Glutamatergic neuron (in vitro differentiated cells): ENCODE results near the gene SLBP. TPM values are rescaled to one million over a fixed set of nuclear protein-coding genes. Genes with fewer than 3 reads are reported as not detected.
"Not testable (repeated sequence)": the region's sequence is repeated elsewhere in the genome, so short reads cannot be mapped to it uniquely, and the experiment has no call there.

Experiments used
- DNase-seq: peaks from one replicate; pipeline ENCODE4 v3.0.0; 2022
- H3K27ac Mint-ChIP-seq: one replicate; pipeline ENCODE4 v1.8.0; 2020; ENCODE audit warnings: mild to moderate bottlenecking, mixed read lengths, inconsistent platforms; ENCODE audit not compliant: unreplicated experiment
- H3K27me3 Mint-ChIP-seq: one replicate; pipeline ENCODE4 v1.8.0; 2020; ENCODE audit warnings: mild to moderate bottlenecking, moderate library complexity, mixed read lengths, inconsistent platforms; ENCODE audit not compliant: unreplicated experiment
- H3K36me3 Mint-ChIP-seq: one replicate; pipeline ENCODE4 v1.8.0; 2020; ENCODE audit warnings: mild to moderate bottlenecking, mixed read lengths, inconsistent platforms; ENCODE audit not compliant: unreplicated experiment
- H3K4me1 Mint-ChIP-seq: one replicate; pipeline ENCODE4 v1.8.0; 2020; ENCODE audit warnings: mild to moderate bottlenecking, low read depth, mixed read lengths, inconsistent platforms; ENCODE audit not compliant: unreplicated experiment
- H3K4me3 Mint-ChIP-seq: one replicate; pipeline ENCODE4 v1.8.0; 2020; ENCODE audit warnings: mild to moderate bottlenecking, mixed read lengths, inconsistent platforms; ENCODE audit not compliant: unreplicated experiment
- H3K9me3 Mint-ChIP-seq: one replicate; pipeline ENCODE4 v1.8.0; 2020; ENCODE audit warnings: mild to moderate bottlenecking, moderate library complexity, mixed read lengths, inconsistent platforms; ENCODE audit not compliant: unreplicated experiment
- total RNA-seq: library from RNA; stranded (reverse); fragmentation: NEBNext Ultra II Directional; extraction: Animal tissue kit (Norgen Biotek cat#: 25700); gene quantifications from one replicate; pipeline ENCODE4 v1.2.1, GENCODE V29; 2021; ENCODE audit not compliant: unreplicated experiment
- TF ChIP-seq, protein P1 (sequence below): fragments of 200-600 bp; sonication (generic); IDR thresholded peaks from one replicate; pipeline ENCODE4 v1.5.0; 2021; ENCODE audit not compliant: partially characterized antibody, unreplicated experiment

SLBP gene
- total RNA-seq, 1 donor from 2014 or later, result 25.0 TPM

DNA sequence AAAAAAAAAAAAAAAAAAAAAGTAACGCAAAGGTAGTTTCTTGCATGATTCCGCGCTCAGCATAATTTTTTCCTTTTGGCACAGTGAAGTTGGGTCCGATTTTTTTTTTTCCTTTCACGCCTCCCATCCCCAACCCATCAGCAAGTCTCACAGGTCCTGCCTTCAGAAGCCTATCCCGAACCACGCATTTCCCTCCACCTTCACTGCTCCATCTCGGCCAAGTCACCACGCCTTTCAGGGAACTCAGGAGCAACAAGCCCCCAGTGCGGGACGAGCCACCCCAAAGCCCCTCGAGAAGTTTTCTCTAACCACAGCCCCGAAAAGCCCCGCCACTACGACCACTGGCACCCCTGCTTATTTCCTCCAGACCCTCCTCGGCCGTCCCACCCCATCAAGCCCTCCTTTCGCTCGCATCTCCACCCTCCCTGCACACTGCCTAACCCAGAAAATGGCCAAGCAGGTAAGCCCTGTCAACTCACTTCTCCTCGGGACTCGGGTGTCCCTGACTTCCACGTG lies 1.0 kb downstream of the SLBP start:
- H3K4me1 Mint-ChIP-seq, result peaks cover 13% of the 10 kb centered on the region
- TF ChIP-seq, protein P1, sequence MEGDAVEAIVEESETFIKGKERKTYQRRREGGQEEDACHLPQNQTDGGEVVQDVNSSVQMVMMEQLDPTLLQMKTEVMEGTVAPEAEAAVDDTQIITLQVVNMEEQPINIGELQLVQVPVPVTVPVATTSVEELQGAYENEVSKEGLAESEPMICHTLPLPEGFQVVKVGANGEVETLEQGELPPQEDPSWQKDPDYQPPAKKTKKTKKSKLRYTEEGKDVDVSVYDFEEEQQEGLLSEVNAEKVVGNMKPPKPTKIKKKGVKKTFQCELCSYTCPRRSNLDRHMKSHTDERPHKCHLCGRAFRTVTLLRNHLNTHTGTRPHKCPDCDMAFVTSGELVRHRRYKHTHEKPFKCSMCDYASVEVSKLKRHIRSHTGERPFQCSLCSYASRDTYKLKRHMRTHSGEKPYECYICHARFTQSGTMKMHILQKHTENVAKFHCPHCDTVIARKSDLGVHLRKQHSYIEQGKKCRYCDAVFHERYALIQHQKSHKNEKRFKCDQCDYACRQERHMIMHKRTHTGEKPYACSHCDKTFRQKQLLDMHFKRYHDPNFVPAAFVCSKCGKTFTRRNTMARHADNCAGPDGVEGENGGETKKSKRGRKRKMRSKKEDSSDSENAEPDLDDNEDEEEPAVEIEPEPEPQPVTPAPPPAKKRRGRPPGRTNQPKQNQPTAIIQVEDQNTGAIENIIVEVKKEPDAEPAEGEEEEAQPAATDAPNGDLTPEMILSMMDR, result no peak

DNA sequence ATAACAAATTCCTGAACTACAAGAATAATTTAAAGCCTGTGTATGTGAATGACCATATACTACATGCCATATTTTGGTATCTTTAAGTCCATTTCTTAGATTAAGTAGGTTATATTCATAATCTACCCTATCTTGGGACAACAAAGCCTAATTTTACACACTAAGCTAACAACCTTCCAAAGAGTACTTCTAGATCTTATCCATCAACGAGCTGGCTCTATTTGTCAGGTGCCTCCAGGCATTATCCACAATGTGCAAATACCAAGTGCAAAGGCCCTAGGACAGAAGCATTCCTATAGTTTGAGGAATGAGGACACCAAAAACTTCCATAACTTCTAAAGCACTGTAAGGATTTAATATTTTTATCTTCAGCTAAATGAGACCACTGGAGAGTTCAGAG lies 3.5 kb downstream of the SLBP start:
- Mint-ChIP-seq H3K4me3 (peak overlapping the region; percentile 20), H3K36me3 (no peaks in the 10 kb centered on the region), H3K4me1 (peaks cover 13% of the 10 kb centered on the region), H3K9me3 (peaks cover 7% of the 10 kb centered on the region), H3K27me3 (peaks cover 12% of the 10 kb centered on the region), H3K27ac (no peak overlapping the region)
- DNase-seq, result no peak
- TF ChIP-seq, protein P1, result no peak

More for the DNA sequence above, 1.0 kb downstream of the SLBP start:
- DNase-seq, result no peak
- Mint-ChIP-seq H3K36me3 (no peaks in the 10 kb centered on the region), H3K27ac (peak overlapping the region; percentile 87), H3K9me3 (peaks cover 7% of the 10 kb centered on the region), H3K27me3 (peaks cover 12% of the 10 kb centered on the region), H3K4me3 (peak overlapping the region; percentile 99)

DNA sequence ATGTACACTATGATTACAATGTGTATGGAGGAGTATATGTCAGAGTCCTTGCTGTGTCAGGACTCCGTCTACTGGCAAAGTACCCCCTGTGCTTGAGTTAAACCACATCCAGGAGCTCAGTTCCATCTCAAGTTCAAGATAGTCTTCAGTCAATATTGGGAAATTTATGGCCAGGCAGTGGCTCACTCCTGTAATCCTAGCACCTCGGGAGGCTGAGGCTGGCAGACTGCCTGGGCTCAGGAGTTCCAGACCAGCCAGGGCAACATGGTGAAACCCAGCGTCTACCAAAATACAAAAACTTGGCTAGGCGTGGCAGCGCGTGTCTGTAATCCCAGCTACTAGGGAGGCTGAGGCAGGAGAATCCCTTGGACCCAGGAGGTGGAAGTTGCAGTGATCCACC lies 5.8 kb downstream of the SLBP start:
- H3K27me3 Mint-ChIP-seq, result peaks cover 5% of the 10 kb centered on the region
- no peak overlapping the region for H3K27ac Mint-ChIP-seq
- H3K9me3 Mint-ChIP-seq, result peaks cover 6% of the 10 kb centered on the region
- TF ChIP-seq, protein P1, result no peak
- H3K4me3 Mint-ChIP-seq, result no peak overlapping the region
- no peaks in the 10 kb centered on the region for H3K36me3 Mint-ChIP-seq
- no peak for DNase-seq
- H3K4me1 Mint-ChIP-seq, result peaks cover 12% of the 10 kb centered on the region

DNA sequence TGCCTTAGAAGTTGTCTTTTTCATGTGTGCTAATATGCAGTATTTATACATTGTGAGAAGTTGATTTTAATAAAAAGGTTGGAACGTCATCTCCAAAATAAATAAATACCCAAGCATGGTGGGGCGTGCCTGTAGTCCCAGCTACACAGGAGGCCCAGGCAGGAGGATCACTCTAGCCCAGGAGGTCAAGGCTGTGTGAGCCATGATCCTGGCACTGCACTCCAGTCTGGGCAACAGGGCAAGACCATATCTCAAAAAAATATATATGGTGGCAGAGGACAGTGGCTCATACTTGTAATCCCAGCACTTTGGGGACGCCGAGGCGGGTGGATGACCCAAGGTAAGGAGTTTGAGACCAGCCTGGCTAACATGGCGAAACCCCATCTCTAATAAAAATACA lies 6.4 kb downstream of the SLBP start:
- DNase-seq, result no peak
- Mint-ChIP-seq H3K4me3 (no peak overlapping the region), H3K27ac (no peak overlapping the region), H3K27me3 (peaks cover 2% of the 10 kb centered on the region), H3K4me1 (peaks cover 7% of the 10 kb centered on the region), H3K36me3 (no peaks in the 10 kb centered on the region), H3K9me3 (peaks cover 2% of the 10 kb centered on the region)
- TF ChIP-seq, protein P1, result no peak

DNA sequence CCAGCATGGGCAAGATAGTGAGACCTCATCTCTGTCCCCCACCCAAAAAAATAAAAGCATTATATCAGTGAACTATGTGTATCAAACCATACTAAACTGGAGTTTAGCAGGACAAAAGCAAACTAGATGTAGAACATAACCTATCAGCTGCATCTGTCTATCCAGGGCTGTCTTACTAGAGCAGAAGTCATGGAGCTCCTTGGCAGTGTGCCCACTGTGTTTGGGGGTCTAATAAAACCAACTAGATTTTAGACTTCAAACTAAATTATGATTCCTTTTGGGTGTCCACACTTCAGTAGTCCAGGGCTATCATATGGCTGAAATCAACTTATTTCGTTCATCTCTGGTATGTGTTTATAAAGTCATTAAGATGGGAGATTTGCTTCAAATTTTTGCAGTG lies 8.3 kb downstream of the SLBP start:
- Mint-ChIP-seq H3K27me3 (peaks cover 2% of the 10 kb centered on the region), H3K4me1 (peaks cover 3% of the 10 kb centered on the region), H3K4me3 (no peak overlapping the region), H3K36me3 (no peaks in the 10 kb centered on the region), H3K9me3 (peaks cover 2% of the 10 kb centered on the region), H3K27ac (no peak overlapping the region)
- TF ChIP-seq, protein P1, result no peak
- DNase-seq, result no peak

DNA sequence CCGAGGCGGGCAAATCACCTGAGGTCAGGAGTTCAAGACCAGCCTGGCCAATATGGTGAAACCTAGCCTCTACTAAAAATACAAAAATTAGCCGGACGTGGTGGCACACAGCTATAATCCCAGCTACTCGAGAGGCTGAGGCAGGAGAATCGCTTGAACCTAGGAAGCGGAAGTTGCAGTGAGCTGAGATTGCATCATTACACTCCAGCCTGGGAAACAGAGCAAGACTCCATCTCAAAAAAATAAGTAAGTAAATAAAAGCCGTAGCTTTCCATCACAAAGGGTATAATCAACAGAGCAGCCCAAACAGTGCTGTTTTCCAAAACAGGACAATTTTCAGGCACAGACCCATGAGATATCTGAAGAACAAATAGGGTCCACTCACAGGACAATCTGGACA lies 10.4 kb downstream of the SLBP start:
- H3K27ac Mint-ChIP-seq, H3K27me3 Mint-ChIP-seq, H3K4me3 Mint-ChIP-seq, H3K9me3 Mint-ChIP-seq, DNase-seq, H3K4me1 Mint-ChIP-seq, H3K36me3 Mint-ChIP-seq: not testable (repeated sequence)
